Mononuclear cell (primary cell): ENCODE data around the gene DCUN1D3. TPM values are rescaled to one million over a fixed set of nuclear protein-coding genes. Genes with fewer than 3 reads are reported as not detected.
"Not testable (repeated sequence)": the region's sequence is repeated elsewhere in the genome, so short reads cannot be mapped to it uniquely, and the experiment has no call there.

Source experiments
- H3K27me3 ChIP-seq: 2 replicates; pipeline ENCODE4 v1.6.0; 2011; ENCODE audit warnings: low read length, control low read depth; ENCODE audit not compliant: insufficient read depth
- H3K4me1 ChIP-seq: 2 replicates; pipeline ENCODE4 v1.5.1; 2011; ENCODE audit warnings: mild to moderate bottlenecking, low read length, control low read depth; ENCODE audit not compliant: insufficient read depth
- H3K4me3 ChIP-seq: 2 replicates; pipeline ENCODE4 v1.5.1; 2011; ENCODE audit warnings: mild to moderate bottlenecking, low read length, moderate library complexity
- H3K9me3 ChIP-seq: 2 replicates; pipeline ENCODE4 v1.5.1; 2011; ENCODE audit warnings: low read depth, mild to moderate bottlenecking, control low read depth, low read length
- total RNA-seq: library from RNA; depleted of rRNA; stranded (reverse); fragments of >200 nt; gene quantifications from one replicate; pipeline ENCODE4 v1.2.3, GENCODE V29; 2012

Gene DCUN1D3
- total RNA-seq, 1 donor = 7.1 TPM

DNA sequence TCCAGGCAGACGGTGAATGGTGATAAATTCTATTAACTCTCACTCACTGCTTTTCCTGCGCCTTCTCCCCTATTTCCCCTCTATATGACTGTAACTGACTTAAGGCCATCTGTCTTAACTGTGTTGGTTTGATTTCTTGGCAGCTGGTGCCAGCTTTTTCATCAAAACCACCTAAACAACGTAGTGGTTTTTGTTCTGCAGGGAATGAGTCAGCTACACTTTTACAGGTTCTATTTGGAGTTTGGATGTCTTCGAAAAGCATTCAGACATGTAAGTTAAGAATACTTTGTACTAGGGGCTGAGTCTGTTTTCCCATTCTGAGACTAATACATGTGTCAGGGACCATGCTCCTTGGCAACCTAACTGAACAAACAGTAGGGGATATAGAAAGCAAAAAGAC, 85.4 kb downstream of the DCUN1D3 start:
- Histone ChIP-seq H3K4me1 (peaks cover under 1% of the 10 kb centered on the region), H3K9me3 (no peaks in the 10 kb centered on the region), H3K4me3 (no peak overlapping the region), H3K27me3 (no peaks in the 10 kb centered on the region)

DNA sequence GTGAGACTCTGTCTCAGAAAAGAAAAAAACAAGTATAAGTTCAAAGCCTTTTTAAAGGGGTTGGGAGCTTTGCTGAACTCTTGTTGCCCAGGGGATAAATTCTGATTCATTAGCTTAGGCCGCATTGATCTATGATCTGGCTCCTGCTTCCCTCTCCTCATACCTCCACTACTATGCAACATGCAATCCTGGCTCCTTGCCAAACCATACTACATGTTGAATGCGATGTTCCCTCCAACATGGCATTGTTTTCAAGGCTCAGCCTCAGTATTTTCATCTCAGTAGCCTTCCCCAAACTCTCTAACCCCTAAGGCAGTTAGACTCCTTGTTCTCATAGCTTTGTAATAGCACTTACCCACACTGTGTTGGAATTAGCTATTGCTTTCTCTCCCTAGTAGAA, 87.6 kb downstream of the DCUN1D3 start:
- peaks cover 8% of the 10 kb centered on the region for H3K4me1 ChIP-seq
- no peaks in the 10 kb centered on the region for H3K9me3 ChIP-seq
- no peak overlapping the region for H3K4me3 ChIP-seq
- no peaks in the 10 kb centered on the region for H3K27me3 ChIP-seq

DNA sequence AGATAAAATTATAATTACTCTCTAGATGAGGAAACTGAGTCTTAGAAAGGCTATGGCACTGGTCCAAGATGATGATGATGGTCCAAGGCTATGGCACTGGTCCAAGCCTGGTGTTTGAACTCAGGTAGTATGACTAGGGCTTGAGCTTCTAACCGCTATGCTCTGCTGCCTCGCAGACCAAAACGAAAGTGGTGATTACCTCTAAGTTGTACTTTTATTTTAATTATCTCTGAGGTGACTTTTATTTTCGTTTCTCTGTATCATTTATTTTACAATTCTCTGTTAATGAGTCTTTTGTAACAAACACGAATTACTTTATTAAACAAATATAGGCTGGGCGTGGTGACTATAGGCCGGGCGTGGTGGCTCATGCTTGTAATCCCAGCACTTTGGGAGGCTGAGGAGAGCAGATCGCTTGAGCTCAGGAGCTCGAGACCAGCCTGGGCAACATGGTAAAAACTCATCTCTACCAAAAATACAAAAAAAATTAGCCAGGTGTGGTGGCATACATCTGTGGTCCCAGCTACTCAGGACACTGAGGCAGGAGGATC, 88.2 kb downstream of the DCUN1D3 start:
- H3K27me3 ChIP-seq = no peaks in the 10 kb centered on the region
- H3K4me3 ChIP-seq = no peak overlapping the region
- no peaks in the 10 kb centered on the region for H3K9me3 ChIP-seq
- peaks cover 13% of the 10 kb centered on the region for H3K4me1 ChIP-seq

DNA sequence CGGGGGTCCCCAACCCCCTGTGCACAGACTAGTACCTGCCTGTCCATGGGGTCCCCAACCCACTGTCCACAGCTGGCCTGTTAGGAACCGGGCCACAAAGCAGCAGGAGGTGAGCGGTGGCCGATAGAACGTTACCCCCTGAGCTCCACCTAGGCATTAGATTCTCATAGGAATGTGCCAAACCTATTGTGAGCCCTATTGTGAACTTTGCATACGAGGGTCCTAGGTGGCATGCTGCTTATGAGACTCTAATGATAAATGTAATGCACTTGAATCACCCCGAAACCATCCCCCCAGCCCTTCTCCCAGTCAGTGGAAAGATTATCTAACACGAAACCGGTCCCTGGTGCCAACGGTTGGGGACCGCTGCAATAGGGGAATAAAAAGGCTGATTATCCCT, 92.3 kb downstream of the DCUN1D3 start:
- no peaks in the 10 kb centered on the region for H3K27me3 ChIP-seq
- H3K4me3 ChIP-seq = no peak overlapping the region
- H3K9me3 ChIP-seq = no peaks in the 10 kb centered on the region
- H3K4me1 ChIP-seq = peaks cover 28% of the 10 kb centered on the region

DNA sequence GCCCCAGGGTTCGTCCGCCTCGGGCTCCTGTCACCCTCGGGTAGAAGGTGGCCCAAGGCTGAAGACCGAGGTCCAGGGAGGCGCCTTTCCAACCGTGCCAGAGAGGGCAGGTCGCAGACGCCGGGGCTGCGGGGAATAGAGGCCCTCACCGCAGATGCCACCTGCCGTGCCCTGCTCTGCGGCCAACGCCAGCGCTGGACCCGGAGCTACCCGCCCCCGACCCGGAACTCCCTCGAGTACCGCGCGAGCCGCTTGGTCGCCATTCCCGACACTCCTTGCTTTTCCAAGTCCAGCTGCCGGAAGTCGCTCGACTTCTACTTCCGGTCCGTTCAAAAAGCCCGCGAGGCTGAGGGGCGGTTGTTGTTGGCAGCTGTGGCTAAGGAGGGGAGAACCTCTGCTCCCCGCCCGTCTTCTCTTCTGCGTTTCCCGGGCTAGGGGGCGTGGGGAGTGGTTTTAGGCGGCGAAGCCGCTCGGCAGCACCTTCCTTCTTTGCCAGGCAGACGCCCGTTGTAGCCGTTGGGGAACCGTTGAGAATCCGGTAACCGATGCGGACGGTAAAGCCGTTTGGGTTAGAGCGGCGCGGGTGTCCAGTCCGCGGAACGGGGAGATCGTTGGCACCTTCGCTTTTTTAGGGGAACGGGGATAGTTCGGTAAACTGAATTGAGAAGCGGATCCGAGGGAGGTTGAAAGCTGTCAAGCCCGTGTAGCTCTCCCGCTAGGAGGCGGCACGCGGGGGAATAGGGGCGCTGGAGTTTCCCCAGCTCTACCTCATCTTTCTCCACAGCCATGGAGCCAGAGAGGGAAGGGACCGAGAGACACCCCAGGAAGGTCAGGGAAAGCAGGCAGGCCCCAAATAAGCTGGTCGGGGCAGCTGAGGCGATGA, 93.7 kb downstream of the DCUN1D3 start, which contains the start of the genes ERI2 and REXO5:
Gene ERI2, minus strand, starts transcription at position 305 of the 883 bp plus-strand sequence. Its CDS starts 42 bp downstream, at position 263.
Gene REXO5, plus strand, starts transcription at position 360 of the 883 bp plus-strand sequence. Its CDS starts 427 bp downstream, at position 787.
- H3K4me3 ChIP-seq = peak within 1 kb of the TSS; percentile 81

DNA sequence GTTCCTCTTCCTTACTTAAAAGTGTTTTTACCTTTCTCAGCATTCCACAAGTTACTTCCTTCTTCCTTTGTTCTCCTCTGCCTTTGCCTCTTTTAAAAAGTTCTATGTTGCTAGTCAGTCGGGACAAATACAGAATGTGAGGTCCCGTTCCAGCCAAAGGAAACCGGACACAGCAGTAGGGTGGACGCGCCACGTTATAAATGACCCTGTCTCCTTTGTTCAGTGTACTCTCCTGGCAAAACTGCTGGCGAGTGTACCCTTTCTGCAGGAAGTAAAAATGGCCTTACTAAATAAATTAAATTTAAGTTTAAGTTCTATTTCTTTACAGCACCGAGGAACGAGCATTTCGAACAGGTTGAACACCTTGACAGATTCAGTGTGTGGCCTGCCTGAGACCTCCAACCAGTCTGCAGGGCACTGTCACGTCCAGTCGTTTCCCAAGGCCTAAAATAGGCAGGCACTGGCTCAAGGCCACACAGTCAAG, 94.4 kb downstream of the DCUN1D3 start:
- not testable (repeated sequence) for H3K9me3 ChIP-seq, H3K27me3 ChIP-seq
- peaks cover 28% of the 10 kb centered on the region for H3K4me1 ChIP-seq
- H3K4me3 ChIP-seq = peak overlapping the region; percentile 81

More for the DNA sequence above, 93.7 kb downstream of the DCUN1D3 start, which contains the start of the genes ERI2 and REXO5:
- H3K27me3 ChIP-seq = no peaks in the 10 kb centered on the region
- H3K4me1 ChIP-seq = peaks cover 28% of the 10 kb centered on the region
- no peaks in the 10 kb centered on the region for H3K9me3 ChIP-seq

Other genes starting within 250 kb of the DCUN1D3 start
- gene ACSM1, start 202.7 kb downstream of the DCUN1D3 start, total RNA-seq = 0.10 TPM
- 132 TPM for gene THUMPD1, start 158.5 kb downstream of the DCUN1D3 start, total RNA-seq
- gene ACSM3, start 136.3 kb downstream of the DCUN1D3 start, total RNA-seq = 10.8 TPM
- 0.84 TPM for gene ERI2, start 93.9 kb downstream of the DCUN1D3 start, total RNA-seq
- 0.94 TPM for gene REXO5, start 93.8 kb downstream of the DCUN1D3 start, total RNA-seq
- 22.7 TPM for gene LYRM1, start 413 bp upstream of the DCUN1D3 start, total RNA-seq